Naive B cell (primary cell): Measurements from ENCODE around the gene TMEM229B. TPM values are rescaled to one million over a fixed set of nuclear protein-coding genes. Genes with fewer than 3 reads are reported as not detected.

Experiments
- ATAC-seq, 2 donors: fragments of 150-1000 bp; cut with Tn5 transposase; 2 replicates each; pipeline ENCODE4 v1.10.0; 2021; ENCODE audit warnings: low read depth in 2 of 2, mild to moderate bottlenecking in 2 of 2, moderate library complexity in 2 of 2
- DNase-seq: peaks from one replicate; pipeline ENCODE4 v3.0.0; 2022
- H3K27ac Mint-ChIP-seq, 6 donors: one replicate each; pipeline ENCODE4 v1.8.0; 2020 to 2022; ENCODE audit warnings: mild to moderate bottlenecking in 6 of 6, mixed read lengths in 6 of 6, moderate library complexity in 5 of 6, inconsistent platforms in 2 of 6
- H3K27me3 Mint-ChIP-seq, 3 donors: one replicate each; pipeline ENCODE4 v1.8.0; 2021 to 2022; ENCODE audit warnings: mixed read lengths in 3 of 3, mild to moderate bottlenecking in 1 of 3
- H3K36me3 Mint-ChIP-seq, 2 donors: one replicate each; pipeline ENCODE4 v1.8.0; 2020 to 2022; ENCODE audit warnings: mixed read lengths in 2 of 2, inconsistent platforms in 1 of 2, mild to moderate bottlenecking in 1 of 2
- H3K4me1 Mint-ChIP-seq, 3 donors: one replicate each; pipeline ENCODE4 v1.8.0; 2020 to 2022; ENCODE audit warnings: mixed read lengths in 3 of 3, inconsistent platforms in 1 of 3, mild to moderate bottlenecking in 1 of 3, moderate library complexity in 1 of 3
- H3K4me3 Mint-ChIP-seq, 8 donors: one replicate each; pipeline ENCODE4 v1.8.0; 2020 to 2022; ENCODE audit warnings: mild to moderate bottlenecking in 8 of 8, mixed read lengths in 8 of 8, moderate library complexity in 8 of 8, inconsistent platforms in 2 of 8
- H3K9me3 Mint-ChIP-seq, 7 donors: one replicate each; pipeline ENCODE4 v1.8.0; 2020 to 2022; ENCODE audit warnings: mixed read lengths in 7 of 7, mild to moderate bottlenecking in 5 of 7, inconsistent platforms in 2 of 7, moderate library complexity in 1 of 7
- polyA plus RNA-seq, 6 donors: library from polyadenylated mRNA; unstranded; fragments of 300-500 nt; fragmentation: Illumina TruSeq; gene quantifications; one replicate each; pipeline ENCODE4 v1.2.3, GENCODE V29; 2021; ENCODE audit warnings: low read depth in 6 of 6

The TMEM229B gene
- polyA plus RNA-seq, 6 donors from 2014 or later = 5.5 to 15.8 (median 8.7) TPM

GRCh38 chr14:67492538-67492937 lies 4.0 kb upstream of the TMEM229B start:
- DNase-seq (no peak), ATAC-seq (no peak)
- peak overlapping the region; percentile 1 to 93 (median 89) for H3K27ac Mint-ChIP-seq
- peaks cover 51 to 73% (median 58%) of the 10 kb centered on the region in 3 donors for H3K4me1 Mint-ChIP-seq
- peaks cover 0 to 23% (median 15%) of the 10 kb centered on the region in 7 donors for H3K9me3 Mint-ChIP-seq
- H3K27me3 Mint-ChIP-seq = no peaks in the 10 kb centered on the region
- peak overlapping the region in 7 of 8 donors; percentile 8 to 86 (median 62) for H3K4me3 Mint-ChIP-seq
- H3K36me3 Mint-ChIP-seq = peaks cover 6 to 10% of the 10 kb centered on the region in 2 donors

- peaks cover 0 to 23% (median 15%) of the 10 kb centered on the region in 7 donors for H3K9me3 Mint-ChIP-seq
- H3K36me3 Mint-ChIP-seq = peaks cover 6 to 10% of the 10 kb centered on the region in 2 donors
- no peaks in the 10 kb centered on the region for H3K27me3 Mint-ChIP-seq
- peak overlapping the region in 7 of 8 donors; percentile 19 to 86 (median 62) for H3K4me3 Mint-ChIP-seq
- DNase-seq = no peak
- H3K4me1 Mint-ChIP-seq = peaks cover 55 to 79% (median 64%) of the 10 kb centered on the region in 3 donors
- ATAC-seq = no peak
- peak overlapping the region; percentile 38 to 93 (median 84) for H3K27ac Mint-ChIP-seq
Measured at GRCh38 chr14:67491741-67492507, 3.4 kb upstream of the TMEM229B start.

- peaks cover 6 to 16% of the 10 kb centered on the region in 2 donors for H3K36me3 Mint-ChIP-seq
- H3K27me3 Mint-ChIP-seq = no peaks in the 10 kb centered on the region
- peaks cover 58 to 86% (median 70%) of the 10 kb centered on the region in 3 donors for H3K4me1 Mint-ChIP-seq
- ATAC-seq = no peak
- H3K27ac Mint-ChIP-seq = peak overlapping the region in 4 of 6 donors; percentile 56 to 88 (median 66)
- DNase-seq = no peak
- H3K9me3 Mint-ChIP-seq = peaks cover 0 to 23% (median 15%) of the 10 kb centered on the region in 7 donors
- H3K4me3 Mint-ChIP-seq = peak overlapping the region in 5 of 8 donors; percentile 41 to 83 (median 48)
Measured at GRCh38 chr14:67491285-67491684, 2.8 kb upstream of the TMEM229B start.

- H3K9me3 Mint-ChIP-seq = peaks cover 0 to 20% (median 14%) of the 10 kb centered on the region in 7 donors
- H3K4me1 Mint-ChIP-seq = peaks cover 62 to 92% (median 71%) of the 10 kb centered on the region in 3 donors
- H3K27me3 Mint-ChIP-seq = no peaks in the 10 kb centered on the region
- peak overlapping the region; percentile 80 to 100 (median 98) for H3K27ac Mint-ChIP-seq
- H3K4me3 Mint-ChIP-seq = peak overlapping the region in 7 of 8 donors; percentile 5 to 95 (median 83)
- DNase-seq (no peak), ATAC-seq (no peak)
- peaks cover 6 to 17% of the 10 kb centered on the region in 2 donors for H3K36me3 Mint-ChIP-seq
Measured at GRCh38 chr14:67490196-67490595, 1.7 kb upstream of the TMEM229B start.

GRCh38 chr14:67487332-67487731 lies 1.2 kb downstream of the TMEM229B start:
- ATAC-seq = no peak
- Mint-ChIP-seq H3K36me3 (peaks cover 0 to 7% of the 10 kb centered on the region in 2 donors), H3K4me3 (peak overlapping the region in 6 of 8 donors; percentile 78 to 92 (median 85)), H3K27me3 (no peaks in the 10 kb centered on the region), H3K27ac (peak overlapping the region; percentile 24 to 100 (median 99)), H3K9me3 (peaks cover 0 to 3% (median 0%) of the 10 kb centered on the region in 7 donors), H3K4me1 (peaks cover 61 to 84% (median 69%) of the 10 kb centered on the region in 3 donors)
- no peak for DNase-seq

- no peaks in the 10 kb centered on the region for H3K9me3 Mint-ChIP-seq
- H3K27ac Mint-ChIP-seq = peak overlapping the region in 5 of 6 donors; percentile 24 to 99 (median 85)
- DNase-seq = no peak
- H3K4me1 Mint-ChIP-seq = peaks cover 59 to 79% (median 65%) of the 10 kb centered on the region in 3 donors
- no peak for ATAC-seq
- no peak overlapping the region for H3K4me3 Mint-ChIP-seq
- H3K27me3 Mint-ChIP-seq = no peaks in the 10 kb centered on the region
- H3K36me3 Mint-ChIP-seq = peaks cover 0 to 7% of the 10 kb centered on the region in 2 donors
Measured at GRCh38 chr14:67486890-67487289, 1.6 kb downstream of the TMEM229B start.

GRCh38 chr14:67485501-67486095 lies 2.9 kb downstream of the TMEM229B start:
- no peaks in the 10 kb centered on the region for H3K9me3 Mint-ChIP-seq
- H3K4me1 Mint-ChIP-seq = peaks cover 56 to 70% (median 57%) of the 10 kb centered on the region in 3 donors
- H3K27me3 Mint-ChIP-seq = no peaks in the 10 kb centered on the region
- DNase-seq (no peak), ATAC-seq (no peak)
- peak overlapping the region in 1 of 8 donors; percentile 22 for H3K4me3 Mint-ChIP-seq
- peak overlapping the region in 3 of 6 donors; percentile 50 to 62 (median 57) for H3K27ac Mint-ChIP-seq
- peaks cover 4 to 7% of the 10 kb centered on the region in 2 donors for H3K36me3 Mint-ChIP-seq

GRCh38 chr14:67483579-67484285 lies 4.8 kb downstream of the TMEM229B start:
- no peak for DNase-seq
- no peak for ATAC-seq
- peaks cover 4 to 7% of the 10 kb centered on the region in 2 donors for H3K36me3 Mint-ChIP-seq
- peak overlapping the region in 3 of 8 donors; percentile 29 to 47 (median 33) for H3K4me3 Mint-ChIP-seq
- peak overlapping the region in 1 of 6 donors; percentile 56 for H3K27ac Mint-ChIP-seq
- peaks cover 40 to 52% (median 40%) of the 10 kb centered on the region in 3 donors for H3K4me1 Mint-ChIP-seq
- no peaks in the 10 kb centered on the region for H3K9me3 Mint-ChIP-seq
- no peaks in the 10 kb centered on the region for H3K27me3 Mint-ChIP-seq

- H3K27ac Mint-ChIP-seq = peak overlapping the region in 1 of 6 donors; percentile 72
- H3K4me3 Mint-ChIP-seq = peak overlapping the region in 1 of 8 donors; percentile 61
- H3K27me3 Mint-ChIP-seq = no peaks in the 10 kb centered on the region
- peaks cover 4 to 7% of the 10 kb centered on the region in 2 donors for H3K36me3 Mint-ChIP-seq
- H3K4me1 Mint-ChIP-seq = peaks cover 29 to 41% (median 33%) of the 10 kb centered on the region in 3 donors
- ATAC-seq (no peak), DNase-seq (no peak)
- no peaks in the 10 kb centered on the region for H3K9me3 Mint-ChIP-seq
Measured at GRCh38 chr14:67482231-67483164, 6.0 kb downstream of the TMEM229B start.

- H3K27me3 Mint-ChIP-seq = no peaks in the 10 kb centered on the region
- no peak overlapping the region for H3K27ac Mint-ChIP-seq
- peaks cover 19 to 26% (median 21%) of the 10 kb centered on the region in 3 donors for H3K4me1 Mint-ChIP-seq
- no peak overlapping the region for H3K4me3 Mint-ChIP-seq
- DNase-seq (no peak), ATAC-seq (no peak)
- no peaks in the 10 kb centered on the region for H3K9me3 Mint-ChIP-seq
- H3K36me3 Mint-ChIP-seq = peaks cover 4 to 15% of the 10 kb centered on the region in 2 donors
Measured at GRCh38 chr14:67480011-67480410, 8.5 kb downstream of the TMEM229B start.

GRCh38 chr14:67478800-67479084 lies 9.8 kb downstream of the TMEM229B start:
- DNase-seq = no peak
- no peak for ATAC-seq
- H3K9me3 Mint-ChIP-seq = no peaks in the 10 kb centered on the region
- H3K27me3 Mint-ChIP-seq = no peaks in the 10 kb centered on the region
- no peak overlapping the region for H3K4me3 Mint-ChIP-seq
- H3K27ac Mint-ChIP-seq = peak overlapping the region in 1 of 6 donors; percentile 96
- H3K4me1 Mint-ChIP-seq = peaks cover 14 to 21% (median 15%) of the 10 kb centered on the region in 3 donors
- H3K36me3 Mint-ChIP-seq = peaks cover 4 to 15% of the 10 kb centered on the region in 2 donors
